IPS-20b (cell line): ENCODE measurements around the gene UST.

Experiments used
- H3K27ac ChIP-seq: one replicate; pipeline ENCODE4 v1.5.1; 2013; ENCODE audit warnings: low read length
- H3K27me3 ChIP-seq: 2 replicates; pipeline ENCODE4 v1.6.1; 2013; ENCODE audit warnings: mild to moderate bottlenecking, low read length, inconsistent platforms; ENCODE audit not compliant: insufficient read depth
- H3K36me3 ChIP-seq: 2 replicates; pipeline ENCODE4 v1.6.1; 2013; ENCODE audit warnings: low read depth, mild to moderate bottlenecking, inconsistent platforms, low read length, moderate library complexity; ENCODE audit not compliant: insufficient read depth
- H3K4me1 ChIP-seq: 2 replicates; pipeline ENCODE4 v1.6.1; 2013; ENCODE audit warnings: mild to moderate bottlenecking, control low read depth, inconsistent platforms, low read length, moderate library complexity; ENCODE audit not compliant: insufficient read depth
- H3K4me3 ChIP-seq: 2 replicates; pipeline ENCODE4 v1.5.1; 2013; ENCODE audit warnings: mild to moderate bottlenecking, low read length, inconsistent platforms
- H3K9ac ChIP-seq: 2 replicates; pipeline ENCODE4 v1.6.1; 2013; ENCODE audit warnings: low read depth, mild to moderate bottlenecking, inconsistent platforms, low read length, moderate library complexity
- H3K9me3 ChIP-seq: 2 replicates; pipeline ENCODE4 v1.6.1; 2013; ENCODE audit warnings: mild to moderate bottlenecking, low read depth, low read length, inconsistent platforms; ENCODE audit not compliant: insufficient read depth

Gene UST

GRCh38 chr6:149041953-149042352, 295.1 kb downstream of the UST start:
- H3K4me3 ChIP-seq: no peak overlapping the region
- H3K9ac ChIP-seq: no peak overlapping the region
- no peaks in the 10 kb centered on the region for H3K27me3 ChIP-seq
- no peak overlapping the region for H3K27ac ChIP-seq
- no peaks in the 10 kb centered on the region for H3K36me3 ChIP-seq
- peaks cover 17% of the 10 kb centered on the region for H3K4me1 ChIP-seq
- H3K9me3 ChIP-seq: no peaks in the 10 kb centered on the region

- Histone ChIP-seq H3K4me3 (no peak overlapping the region), H3K27ac (no peak overlapping the region), H3K9me3 (no peaks in the 10 kb centered on the region), H3K27me3 (no peaks in the 10 kb centered on the region), H3K4me1 (peaks cover 17% of the 10 kb centered on the region), H3K9ac (no peak overlapping the region), H3K36me3 (no peaks in the 10 kb centered on the region)
Observed at GRCh38 chr6:149043476-149044130, 296.8 kb downstream of the UST start.

- H3K9me3 ChIP-seq: no peaks in the 10 kb centered on the region
- H3K27me3 ChIP-seq: no peaks in the 10 kb centered on the region
- no peak overlapping the region for H3K4me3 ChIP-seq
- H3K36me3 ChIP-seq: no peaks in the 10 kb centered on the region
- H3K4me1 ChIP-seq: peaks cover 17% of the 10 kb centered on the region
- H3K9ac ChIP-seq: no peak overlapping the region
- no peak overlapping the region for H3K27ac ChIP-seq
Observed at GRCh38 chr6:149044528-149044927, 297.7 kb downstream of the UST start.

GRCh38 chr6:149045404-149045803, 298.6 kb downstream of the UST start:
- Histone ChIP-seq H3K27ac (no peak overlapping the region), H3K36me3 (no peaks in the 10 kb centered on the region), H3K9me3 (no peaks in the 10 kb centered on the region), H3K4me1 (peaks cover 17% of the 10 kb centered on the region), H3K4me3 (no peak overlapping the region), H3K27me3 (no peaks in the 10 kb centered on the region), H3K9ac (no peak overlapping the region)

GRCh38 chr6:149046164-149046821, 299.5 kb downstream of the UST start:
- H3K4me1 ChIP-seq: peaks cover 17% of the 10 kb centered on the region
- H3K9ac ChIP-seq: no peak overlapping the region
- H3K4me3 ChIP-seq: 0 out of 2 replicates have a peak overlapping the region, but pooled peaks have one; percentile 11
- H3K9me3 ChIP-seq: no peaks in the 10 kb centered on the region
- H3K27ac ChIP-seq: no peak overlapping the region
- no peaks in the 10 kb centered on the region for H3K27me3 ChIP-seq
- H3K36me3 ChIP-seq: no peaks in the 10 kb centered on the region

- no peaks in the 10 kb centered on the region for H3K36me3 ChIP-seq
- no peak overlapping the region for H3K27ac ChIP-seq
- peaks cover 17% of the 10 kb centered on the region for H3K4me1 ChIP-seq
- no peaks in the 10 kb centered on the region for H3K9me3 ChIP-seq
- H3K4me3 ChIP-seq: 0 out of 2 replicates have a peak overlapping the region, but pooled peaks have one; percentile 11
- no peak overlapping the region for H3K9ac ChIP-seq
- no peaks in the 10 kb centered on the region for H3K27me3 ChIP-seq
Observed at GRCh38 chr6:149046822-149047246, 300.0 kb downstream of the UST start.

GRCh38 chr6:149049230-149049629, 302.4 kb downstream of the UST start:
- Histone ChIP-seq H3K9me3 (no peaks in the 10 kb centered on the region), H3K4me1 (peaks cover 17% of the 10 kb centered on the region), H3K27ac (no peak overlapping the region), H3K27me3 (no peaks in the 10 kb centered on the region), H3K36me3 (no peaks in the 10 kb centered on the region), H3K9ac (no peak overlapping the region), H3K4me3 (no peak overlapping the region)

- Histone ChIP-seq H3K4me3 (no peak overlapping the region), H3K9ac (no peak overlapping the region), H3K27me3 (no peaks in the 10 kb centered on the region), H3K4me1 (peaks cover 17% of the 10 kb centered on the region), H3K36me3 (no peaks in the 10 kb centered on the region), H3K27ac (no peak overlapping the region), H3K9me3 (no peaks in the 10 kb centered on the region)
Observed at GRCh38 chr6:149050160-149050559, 303.3 kb downstream of the UST start.

- H3K36me3 ChIP-seq: no peaks in the 10 kb centered on the region
- H3K27ac ChIP-seq: no peak overlapping the region
- H3K4me3 ChIP-seq: no peak overlapping the region
- H3K27me3 ChIP-seq: no peaks in the 10 kb centered on the region
- 0 out of 2 replicates have a peak, but pooled peaks cover 2% of the 10 kb centered on the region for H3K4me1 ChIP-seq
- no peaks in the 10 kb centered on the region for H3K9me3 ChIP-seq
- no peak overlapping the region for H3K9ac ChIP-seq
Observed at GRCh38 chr6:149052350-149053106, 305.7 kb downstream of the UST start.

GRCh38 chr6:149053848-149054558, 307.2 kb downstream of the UST start:
- H3K27me3 ChIP-seq: no peaks in the 10 kb centered on the region
- H3K9ac ChIP-seq: no peak overlapping the region
- no peaks in the 10 kb centered on the region for H3K4me1 ChIP-seq
- H3K4me3 ChIP-seq: no peak overlapping the region
- no peak overlapping the region for H3K27ac ChIP-seq
- H3K36me3 ChIP-seq: no peaks in the 10 kb centered on the region
- H3K9me3 ChIP-seq: no peaks in the 10 kb centered on the region

- Histone ChIP-seq H3K9ac (no peak overlapping the region), H3K9me3 (no peaks in the 10 kb centered on the region), H3K4me1 (peaks cover 7% of the 10 kb centered on the region; the same call in 1 of the 2 replicates), H3K36me3 (no peaks in the 10 kb centered on the region), H3K4me3 (no peak overlapping the region), H3K27me3 (no peaks in the 10 kb centered on the region), H3K27ac (no peak overlapping the region)
Observed at GRCh38 chr6:149054559-149055194, 307.8 kb downstream of the UST start.
